Measurements from ENCODE around the gene BACE1-AS. TPM values are rescaled to one million over a fixed set of nuclear protein-coding genes. Genes with fewer than 3 reads are reported as not detected.

The BACE1-AS gene
- total RNA-seq, 1 donor from 2014 or later = 18.1 TPM

GRCh38 chr11:117327567-117328374 is 36.6 kb downstream of the BACE1-AS start, which contains the start of gene CEP164:
TSS of gene CEP164 (plus strand) at chr11:117327854. CDS start at chr11:117338587, 10,733 bp downstream.
- Mint-ChIP-seq H3K9me3 (ENCODE audit: unreplicated experiment) (no peaks in the 10 kb centered on the region), H3K4me3 (ENCODE audit: unreplicated experiment) (peak within 1 kb of the TSS; percentile 59), H3K4me1 (ENCODE audit: low read depth, unreplicated experiment) (no peaks in the 10 kb centered on the region), H3K36me3 (ENCODE audit: unreplicated experiment) (no peaks in the 10 kb centered on the region), H3K27ac (ENCODE audit: unreplicated experiment) (no peak within 1 kb of the TSS), H3K27me3 (ENCODE audit: unreplicated experiment) (no peaks in the 10 kb centered on the region)
- no peak for TF ChIP-seq CTCF (IDR thresholded peaks at IDR 0.05; ENCODE audit: partially characterized antibody, unreplicated experiment)
- DNase-seq = peak; percentile 91

- H3K4me3 Mint-ChIP-seq (ENCODE audit: unreplicated experiment) = no peak overlapping the region
- no peak for DNase-seq
- no peaks in the 10 kb centered on the region for H3K27me3 Mint-ChIP-seq (ENCODE audit: unreplicated experiment)
- no peak for TF ChIP-seq CTCF (IDR thresholded peaks at IDR 0.05; ENCODE audit: partially characterized antibody, unreplicated experiment)
- no peak overlapping the region for H3K27ac Mint-ChIP-seq (ENCODE audit: unreplicated experiment)
- no peaks in the 10 kb centered on the region for H3K4me1 Mint-ChIP-seq (ENCODE audit: low read depth, unreplicated experiment)
- no peaks in the 10 kb centered on the region for H3K9me3 Mint-ChIP-seq (ENCODE audit: unreplicated experiment)
- H3K36me3 Mint-ChIP-seq (ENCODE audit: unreplicated experiment) = no peaks in the 10 kb centered on the region
Observed at GRCh38 chr11:117328375-117329010, 37.3 kb downstream of the BACE1-AS start.

GRCh38 chr11:117332843-117333242 is 41.7 kb downstream of the BACE1-AS start:
- TF ChIP-seq CTCF (IDR thresholded peaks at IDR 0.05; ENCODE audit: partially characterized antibody, unreplicated experiment) = no peak
- no peak for DNase-seq
- Mint-ChIP-seq H3K27ac (ENCODE audit: unreplicated experiment) (no peak overlapping the region), H3K4me3 (ENCODE audit: unreplicated experiment) (no peak overlapping the region), H3K4me1 (ENCODE audit: low read depth, unreplicated experiment) (peaks cover 2% of the 10 kb centered on the region), H3K36me3 (ENCODE audit: unreplicated experiment) (no peaks in the 10 kb centered on the region), H3K27me3 (ENCODE audit: unreplicated experiment) (peaks cover 2% of the 10 kb centered on the region), H3K9me3 (ENCODE audit: unreplicated experiment) (peaks cover 6% of the 10 kb centered on the region)

- Mint-ChIP-seq H3K4me3 (ENCODE audit: unreplicated experiment) (no peak overlapping the region), H3K36me3 (ENCODE audit: unreplicated experiment) (no peaks in the 10 kb centered on the region), H3K4me1 (ENCODE audit: low read depth, unreplicated experiment) (peaks cover 2% of the 10 kb centered on the region), H3K27me3 (ENCODE audit: unreplicated experiment) (peaks cover 2% of the 10 kb centered on the region), H3K9me3 (ENCODE audit: unreplicated experiment) (peaks cover 8% of the 10 kb centered on the region), H3K27ac (ENCODE audit: unreplicated experiment) (peak overlapping the region; percentile 26)
- TF ChIP-seq CTCF (IDR thresholded peaks at IDR 0.05; ENCODE audit: partially characterized antibody, unreplicated experiment) = no peak
- DNase-seq = no peak
Observed at GRCh38 chr11:117333917-117334316, 42.8 kb downstream of the BACE1-AS start.

GRCh38 chr11:117334896-117335295 is 43.8 kb downstream of the BACE1-AS start:
- H3K27ac Mint-ChIP-seq (ENCODE audit: unreplicated experiment) = no peak overlapping the region
- H3K9me3 Mint-ChIP-seq (ENCODE audit: unreplicated experiment) = peaks cover 8% of the 10 kb centered on the region
- peaks cover 2% of the 10 kb centered on the region for H3K4me1 Mint-ChIP-seq (ENCODE audit: low read depth, unreplicated experiment)
- H3K36me3 Mint-ChIP-seq (ENCODE audit: unreplicated experiment) = no peaks in the 10 kb centered on the region
- H3K4me3 Mint-ChIP-seq (ENCODE audit: unreplicated experiment) = no peak overlapping the region
- H3K27me3 Mint-ChIP-seq (ENCODE audit: unreplicated experiment) = peaks cover 2% of the 10 kb centered on the region
- no peak for TF ChIP-seq CTCF (IDR thresholded peaks at IDR 0.05; ENCODE audit: partially characterized antibody, unreplicated experiment)
- DNase-seq = no peak
